ENCODE data around the gene LBHD2. TPM values are rescaled to one million over a fixed set of nuclear protein-coding genes. Genes with fewer than 3 reads are reported as not detected.
"Not testable (repeated sequence)": the region's sequence is repeated elsewhere in the genome, so short reads cannot be mapped to it uniquely, and the experiment has no call there.

Gene LBHD2
- total and polyA plus RNA-seq, 2 donors: 0.19 to 0.75 TPM

DNA sequence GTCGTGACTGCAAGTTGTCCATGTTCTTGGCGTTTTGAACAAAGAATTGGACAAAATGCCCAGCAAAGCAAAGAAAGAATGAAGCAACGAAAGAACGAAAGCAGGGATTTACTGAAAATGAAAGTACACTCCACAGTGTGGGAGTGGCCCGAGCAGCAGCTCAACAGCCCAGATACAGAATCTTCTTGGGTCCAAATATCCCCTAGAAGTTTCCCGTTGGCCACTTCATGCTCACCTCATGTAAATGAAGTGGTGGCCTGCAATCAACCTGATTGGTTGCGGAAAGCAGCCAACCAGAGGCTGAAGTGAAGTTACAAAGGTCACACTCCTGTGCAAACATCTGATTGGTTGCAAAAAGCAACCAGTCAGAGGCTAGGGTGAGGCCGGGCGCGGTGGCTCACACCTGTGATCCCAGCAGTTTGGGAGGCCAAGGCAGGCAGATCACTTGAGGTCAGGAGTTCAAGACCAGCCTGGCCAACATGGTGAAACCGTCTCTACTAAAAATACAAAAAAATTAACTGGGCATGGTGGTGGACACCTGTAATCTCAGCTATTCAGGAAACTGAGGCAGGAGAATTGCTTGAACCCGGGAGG is 31.2 kb downstream of the LBHD2 start:
- not testable (repeated sequence) for DNase-seq (ENCODE audit: low read depth in 6 of 9, low spot score in 9 of 9); H3K9me3 ChIP-seq (ENCODE audit: control insufficient read depth in 2 of 2, insufficient read depth in 1 of 2, low read length in 1 of 2); H3K36me3 ChIP-seq (ENCODE audit: control insufficient read depth in 2 of 2, insufficient read depth in 2 of 2, low read length in 1 of 2); H3K27me3 ChIP-seq (ENCODE audit: control insufficient read depth in 2 of 2, insufficient read depth in 1 of 2, low read length in 1 of 2); H3K4me3 ChIP-seq (ENCODE audit: low read length in 2 of 2)
- 72% methylated on average over 12 of the region's 12 CpGs for WGBS
- H3K27ac ChIP-seq (ENCODE audit: low read depth in 1 of 2, low read length in 1 of 2): peak overlapping the region in 1 of 2 donors; percentile 55
- peaks cover 31 to 57% of the 10 kb centered on the region in 2 donors for H3K4me1 ChIP-seq (ENCODE audit: control insufficient read depth in 2 of 2, insufficient read depth in 2 of 2, low read length in 2 of 2)

DNA sequence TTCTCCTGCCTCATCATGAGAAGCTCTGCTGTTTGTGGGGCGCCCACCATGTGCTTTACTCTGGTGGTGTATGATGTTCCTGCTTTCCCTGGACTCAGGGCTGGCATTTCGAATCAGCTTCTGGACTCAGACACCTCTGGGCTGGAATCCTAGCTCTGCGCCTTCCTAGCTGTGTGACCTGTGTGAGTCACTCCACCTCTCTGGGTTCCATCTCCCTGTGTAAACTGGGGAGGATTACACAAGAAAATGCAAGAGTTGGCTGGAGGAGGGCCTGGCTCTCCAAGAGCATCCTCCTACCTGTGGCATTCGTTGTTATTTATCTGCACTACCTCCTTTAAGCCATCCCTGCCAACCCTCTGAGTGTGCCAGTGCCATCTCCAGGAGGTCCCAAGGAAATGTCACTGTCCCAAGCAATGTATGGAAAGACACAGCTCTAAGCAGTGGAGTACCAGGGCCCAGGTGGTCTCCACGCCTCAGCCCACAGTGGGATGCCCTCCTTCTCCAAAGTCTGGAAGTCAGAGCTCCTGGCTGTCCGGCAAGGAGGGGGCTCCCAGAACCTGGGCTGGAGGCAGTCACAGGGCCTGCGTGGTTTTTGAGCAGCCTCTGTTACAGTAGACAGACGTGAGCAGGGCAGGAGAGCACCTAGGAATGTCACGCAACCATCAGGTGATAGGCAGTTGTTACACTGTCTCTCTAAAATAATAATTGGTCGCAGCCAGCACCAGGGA is 32.0 kb downstream of the LBHD2 start:
- WGBS: 92% methylated on average over 10 of the region's 10 CpGs
- Histone ChIP-seq H3K4me3 (ENCODE audit: low read length in 2 of 2) (no peak overlapping the region), H3K27ac (ENCODE audit: low read depth in 1 of 2, low read length in 1 of 2) (no peak overlapping the region), H3K27me3 (ENCODE audit: control insufficient read depth in 2 of 2, insufficient read depth in 1 of 2, low read length in 1 of 2) (peaks cover 0 to 4% of the 10 kb centered on the region in 2 donors), H3K4me1 (ENCODE audit: control insufficient read depth in 2 of 2, insufficient read depth in 2 of 2, low read length in 2 of 2) (peaks cover 29 to 57% of the 10 kb centered on the region in 2 donors), H3K36me3 (ENCODE audit: control insufficient read depth in 2 of 2, insufficient read depth in 2 of 2, low read length in 1 of 2) (no peaks in the 10 kb centered on the region), H3K9me3 (ENCODE audit: control insufficient read depth in 2 of 2, insufficient read depth in 1 of 2, low read length in 1 of 2) (no peaks in the 10 kb centered on the region)
- no peak for DNase-seq (ENCODE audit: low read depth in 6 of 9, low spot score in 9 of 9)

DNA sequence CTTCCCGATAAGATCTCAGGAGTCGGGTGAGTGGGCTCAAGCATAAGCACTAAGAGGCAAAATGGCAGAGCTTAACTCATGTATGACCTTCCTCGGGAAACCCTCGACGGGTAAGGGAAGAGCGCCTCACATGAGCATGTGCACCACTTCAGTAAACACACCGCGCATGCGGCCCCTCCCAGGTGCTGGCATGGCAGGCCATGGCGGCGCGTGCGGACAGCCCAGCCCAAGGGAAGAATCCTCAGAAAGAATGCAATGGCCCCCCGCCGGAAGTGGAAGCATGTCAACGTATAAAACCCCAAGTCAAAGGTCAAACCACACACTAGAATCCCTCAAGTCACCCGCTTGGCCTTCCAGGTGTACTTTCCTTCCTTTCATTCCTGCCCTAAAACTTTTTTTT is 32.6 kb downstream of the LBHD2 start:
- DNase-seq (ENCODE audit: low read depth in 6 of 9, low spot score in 9 of 9): no peak
- no peaks in the 10 kb centered on the region for H3K36me3 ChIP-seq (ENCODE audit: control insufficient read depth in 2 of 2, insufficient read depth in 2 of 2, low read length in 1 of 2)
- no peaks in the 10 kb centered on the region for H3K9me3 ChIP-seq (ENCODE audit: control insufficient read depth in 2 of 2, insufficient read depth in 1 of 2, low read length in 1 of 2)
- peaks cover 0 to 10% of the 10 kb centered on the region in 2 donors for H3K27me3 ChIP-seq (ENCODE audit: control insufficient read depth in 2 of 2, insufficient read depth in 1 of 2, low read length in 1 of 2)
- 94% methylated on average over 17 of the region's 17 CpGs for WGBS
- H3K27ac ChIP-seq (ENCODE audit: low read depth in 1 of 2, low read length in 1 of 2): no peak overlapping the region
- no peak overlapping the region for H3K4me3 ChIP-seq (ENCODE audit: low read length in 2 of 2)
- peaks cover 28 to 57% of the 10 kb centered on the region in 2 donors for H3K4me1 ChIP-seq (ENCODE audit: control insufficient read depth in 2 of 2, insufficient read depth in 2 of 2, low read length in 2 of 2)

- DNase-seq (ENCODE audit: low read depth in 6 of 9, low spot score in 9 of 9); H3K4me3 ChIP-seq (ENCODE audit: low read length in 2 of 2); H3K36me3 ChIP-seq (ENCODE audit: control insufficient read depth in 2 of 2, insufficient read depth in 2 of 2, low read length in 1 of 2); H3K27ac ChIP-seq (ENCODE audit: low read depth in 1 of 2, low read length in 1 of 2); H3K9me3 ChIP-seq (ENCODE audit: control insufficient read depth in 2 of 2, insufficient read depth in 1 of 2, low read length in 1 of 2): not testable (repeated sequence)
- Histone ChIP-seq H3K4me1 (ENCODE audit: control insufficient read depth in 2 of 2, insufficient read depth in 2 of 2, low read length in 2 of 2) (peaks cover 24 to 56% of the 10 kb centered on the region in 2 donors), H3K27me3 (ENCODE audit: control insufficient read depth in 2 of 2, insufficient read depth in 1 of 2, low read length in 1 of 2) (peaks cover 4 to 19% of the 10 kb centered on the region in 2 donors)
- 95% methylated on average over 7 of the region's 7 CpGs for WGBS
Observed at GRCh38 chr14:103117499-103117898, 33.5 kb downstream of the LBHD2 start.

DNA sequence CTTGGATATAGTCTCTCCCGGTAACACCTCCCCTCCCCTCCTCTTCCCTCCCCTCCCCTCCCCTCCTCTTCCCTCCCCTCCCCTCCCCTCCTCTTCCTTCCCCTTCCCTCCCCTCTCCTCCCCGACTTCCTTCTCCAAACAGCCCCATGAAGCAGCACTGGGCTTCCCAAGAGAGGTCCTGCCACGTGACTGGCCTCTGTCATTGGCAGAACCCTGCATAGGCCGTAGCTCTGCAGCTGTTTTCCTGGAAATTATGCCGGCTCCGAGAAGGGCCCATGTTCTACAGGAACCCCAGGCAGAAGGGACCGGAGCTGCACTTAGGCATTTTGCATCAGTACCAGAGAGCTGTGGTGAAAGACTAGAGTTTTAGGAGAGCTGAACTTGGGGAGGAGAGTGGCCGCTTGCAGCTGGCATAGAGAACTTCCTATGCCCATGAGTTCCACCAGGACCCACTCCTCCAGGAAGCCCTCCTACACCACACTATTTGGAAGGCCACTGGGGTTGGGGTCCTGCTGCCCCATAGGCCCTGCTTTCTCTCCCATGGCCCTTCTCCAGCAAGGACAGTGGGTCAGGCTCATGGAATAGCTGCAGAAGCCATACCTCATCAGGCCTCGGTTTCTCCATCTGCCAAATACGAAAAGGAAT is 34.1 kb downstream of the LBHD2 start:
- Histone ChIP-seq H3K27me3 (ENCODE audit: control insufficient read depth in 2 of 2, insufficient read depth in 1 of 2, low read length in 1 of 2) (peaks cover 7 to 25% of the 10 kb centered on the region in 2 donors), H3K4me1 (ENCODE audit: control insufficient read depth in 2 of 2, insufficient read depth in 2 of 2, low read length in 2 of 2) (peaks cover 22 to 54% of the 10 kb centered on the region in 2 donors), H3K27ac (ENCODE audit: low read depth in 1 of 2, low read length in 1 of 2) (no peak overlapping the region), H3K36me3 (ENCODE audit: control insufficient read depth in 2 of 2, insufficient read depth in 2 of 2, low read length in 1 of 2) (no peaks in the 10 kb centered on the region), H3K4me3 (ENCODE audit: low read length in 2 of 2) (no peak overlapping the region), H3K9me3 (ENCODE audit: control insufficient read depth in 2 of 2, insufficient read depth in 1 of 2, low read length in 1 of 2) (no peaks in the 10 kb centered on the region)
- DNase-seq (ENCODE audit: low read depth in 6 of 9, low spot score in 9 of 9): no peak
- whole genome bisulfite sequencing: 38% methylated on average over 10 of the region's 10 CpGs

- no peak for DNase-seq (ENCODE audit: low read depth in 6 of 9, low spot score in 9 of 9)
Observed at GRCh38 chr14:103118663-103119404, 34.8 kb downstream of the LBHD2 start.

DNA sequence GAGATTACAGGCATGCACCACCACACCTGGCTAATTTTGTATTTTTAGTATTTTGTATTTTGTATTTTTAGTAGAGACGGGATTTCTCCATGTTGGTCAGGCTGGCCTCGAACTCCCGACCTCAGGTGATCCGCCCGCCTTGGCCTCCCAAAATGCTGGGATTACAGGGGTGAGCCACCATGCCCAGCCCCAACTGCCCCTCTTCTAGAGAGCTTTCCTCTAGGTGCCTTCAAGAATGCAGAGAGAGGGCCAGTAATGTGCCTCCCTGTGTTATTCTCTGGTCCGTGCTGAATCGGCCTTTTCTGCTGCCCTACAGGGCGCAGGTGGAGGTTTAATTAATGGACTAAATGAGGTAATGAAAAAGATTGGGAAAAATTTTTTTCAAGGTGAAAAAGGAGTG is 35.5 kb downstream of the LBHD2 start:
- not testable (repeated sequence) for H3K36me3 ChIP-seq (ENCODE audit: control insufficient read depth in 2 of 2, insufficient read depth in 2 of 2, low read length in 1 of 2); H3K9me3 ChIP-seq (ENCODE audit: control insufficient read depth in 2 of 2, insufficient read depth in 1 of 2, low read length in 1 of 2); DNase-seq (ENCODE audit: low read depth in 6 of 9, low spot score in 9 of 9); H3K27ac ChIP-seq (ENCODE audit: low read depth in 1 of 2, low read length in 1 of 2); H3K4me3 ChIP-seq (ENCODE audit: low read length in 2 of 2)
- Histone ChIP-seq H3K4me1 (ENCODE audit: control insufficient read depth in 2 of 2, insufficient read depth in 2 of 2, low read length in 2 of 2) (peaks cover 27 to 52% of the 10 kb centered on the region in 2 donors), H3K27me3 (ENCODE audit: control insufficient read depth in 2 of 2, insufficient read depth in 1 of 2, low read length in 1 of 2) (peaks cover 11 to 38% of the 10 kb centered on the region in 2 donors)
- 91% methylated on average over 8 of the region's 8 CpGs for WGBS

More at GRCh38 chr14:103118663-103119404, 34.8 kb downstream of the LBHD2 start:
- H3K9me3 ChIP-seq (ENCODE audit: control insufficient read depth in 2 of 2, insufficient read depth in 1 of 2, low read length in 1 of 2): no peaks in the 10 kb centered on the region
- H3K36me3 ChIP-seq (ENCODE audit: control insufficient read depth in 2 of 2, insufficient read depth in 2 of 2, low read length in 1 of 2): no peaks in the 10 kb centered on the region
- peaks cover 11 to 31% of the 10 kb centered on the region in 2 donors for H3K27me3 ChIP-seq (ENCODE audit: control insufficient read depth in 2 of 2, insufficient read depth in 1 of 2, low read length in 1 of 2)
- H3K27ac ChIP-seq (ENCODE audit: low read depth in 1 of 2, low read length in 1 of 2): no peak overlapping the region
- H3K4me1 ChIP-seq (ENCODE audit: control insufficient read depth in 2 of 2, insufficient read depth in 2 of 2, low read length in 2 of 2): peaks cover 22 to 49% of the 10 kb centered on the region in 2 donors
- no peak overlapping the region for H3K4me3 ChIP-seq (ENCODE audit: low read length in 2 of 2)
- 67% methylated on average over 9 of the region's 9 CpGs for WGBS

DNA sequence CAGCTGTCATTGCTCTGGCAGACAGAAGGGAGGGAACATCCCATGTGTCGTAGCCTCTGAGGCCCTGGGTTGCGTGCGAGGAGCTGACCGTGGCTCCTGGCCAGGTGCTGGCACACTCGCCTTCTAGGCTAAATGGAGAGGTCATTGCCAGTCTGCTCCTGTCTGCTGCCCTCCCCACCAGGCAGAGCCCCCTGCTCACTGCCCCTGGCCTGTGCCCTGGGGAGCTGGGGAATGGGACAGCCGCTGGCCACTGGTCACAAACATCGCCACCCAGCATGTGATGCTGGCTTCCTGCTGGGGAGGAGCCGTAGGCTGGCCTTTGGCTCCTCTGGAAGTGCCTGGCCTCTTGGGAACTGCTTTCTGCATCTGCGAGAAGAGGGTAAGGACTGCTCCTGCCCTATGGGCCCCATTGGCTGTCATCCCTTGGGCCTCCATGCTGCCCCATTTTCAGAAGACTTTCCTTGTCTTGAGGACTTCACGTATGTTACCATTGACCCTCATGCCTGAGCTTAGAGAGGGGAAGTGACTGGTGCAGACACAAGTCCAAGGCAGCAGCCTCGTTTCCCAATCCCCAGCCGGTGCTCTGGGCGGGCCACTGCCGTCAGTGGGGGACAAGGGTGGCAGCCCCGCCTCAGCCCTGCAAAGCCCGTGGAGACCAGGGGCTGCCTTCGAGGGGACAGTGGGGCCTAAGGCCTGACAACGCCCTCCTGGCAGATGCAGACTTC is 37.3 kb downstream of the LBHD2 start:
- no peak for DNase-seq (ENCODE audit: low read depth in 6 of 9, low spot score in 9 of 9)
- Histone ChIP-seq H3K27me3 (ENCODE audit: control insufficient read depth in 2 of 2, insufficient read depth in 1 of 2, low read length in 1 of 2) (peaks cover 11 to 52% of the 10 kb centered on the region in 2 donors), H3K27ac (ENCODE audit: low read depth in 1 of 2, low read length in 1 of 2) (peak overlapping the region; percentile 57 to 71), H3K4me1 (ENCODE audit: control insufficient read depth in 2 of 2, insufficient read depth in 2 of 2, low read length in 2 of 2) (peaks cover 27 to 56% of the 10 kb centered on the region in 2 donors), H3K4me3 (ENCODE audit: low read length in 2 of 2) (no peak overlapping the region), H3K9me3 (ENCODE audit: control insufficient read depth in 2 of 2, insufficient read depth in 1 of 2, low read length in 1 of 2) (no peaks in the 10 kb centered on the region), H3K36me3 (ENCODE audit: control insufficient read depth in 2 of 2, insufficient read depth in 2 of 2, low read length in 1 of 2) (no peaks in the 10 kb centered on the region)
- WGBS: 48% methylated on average over 18 of the region's 18 CpGs

Measured in thymus (tissue), 11 donors.